Right renal pelvis (tissue), 4 donors: ENCODE results near the gene GLB1L. TPM values are rescaled to one million over a fixed set of nuclear protein-coding genes. Genes with fewer than 3 reads are reported as not detected.
"Not testable (repeated sequence)": the region's sequence is repeated elsewhere in the genome, so short reads cannot be mapped to it uniquely, and the experiment has no call there.

ENCODE experiments used
- DNase-seq, 4 donors: peaks; one replicate each; pipeline ENCODE4 v3.0.0-alpha.2; 2013; ENCODE audit warnings: low read depth in 4 of 4, low spot score in 3 of 4, missing footprints in 1 of 4
- polyA plus RNA-seq, 4 donors: library from polyadenylated mRNA; unstranded; fragments of 120-200 nt; gene quantifications; one replicate each; pipeline ENCODE4 v1.2.1, GENCODE V29; 2013; ENCODE audit not compliant: insufficient read length in 4 of 4

GLB1L gene
- polyA plus RNA-seq, 4 donors: 21.3 to 28.2 (median 24.2) TPM

DNA sequence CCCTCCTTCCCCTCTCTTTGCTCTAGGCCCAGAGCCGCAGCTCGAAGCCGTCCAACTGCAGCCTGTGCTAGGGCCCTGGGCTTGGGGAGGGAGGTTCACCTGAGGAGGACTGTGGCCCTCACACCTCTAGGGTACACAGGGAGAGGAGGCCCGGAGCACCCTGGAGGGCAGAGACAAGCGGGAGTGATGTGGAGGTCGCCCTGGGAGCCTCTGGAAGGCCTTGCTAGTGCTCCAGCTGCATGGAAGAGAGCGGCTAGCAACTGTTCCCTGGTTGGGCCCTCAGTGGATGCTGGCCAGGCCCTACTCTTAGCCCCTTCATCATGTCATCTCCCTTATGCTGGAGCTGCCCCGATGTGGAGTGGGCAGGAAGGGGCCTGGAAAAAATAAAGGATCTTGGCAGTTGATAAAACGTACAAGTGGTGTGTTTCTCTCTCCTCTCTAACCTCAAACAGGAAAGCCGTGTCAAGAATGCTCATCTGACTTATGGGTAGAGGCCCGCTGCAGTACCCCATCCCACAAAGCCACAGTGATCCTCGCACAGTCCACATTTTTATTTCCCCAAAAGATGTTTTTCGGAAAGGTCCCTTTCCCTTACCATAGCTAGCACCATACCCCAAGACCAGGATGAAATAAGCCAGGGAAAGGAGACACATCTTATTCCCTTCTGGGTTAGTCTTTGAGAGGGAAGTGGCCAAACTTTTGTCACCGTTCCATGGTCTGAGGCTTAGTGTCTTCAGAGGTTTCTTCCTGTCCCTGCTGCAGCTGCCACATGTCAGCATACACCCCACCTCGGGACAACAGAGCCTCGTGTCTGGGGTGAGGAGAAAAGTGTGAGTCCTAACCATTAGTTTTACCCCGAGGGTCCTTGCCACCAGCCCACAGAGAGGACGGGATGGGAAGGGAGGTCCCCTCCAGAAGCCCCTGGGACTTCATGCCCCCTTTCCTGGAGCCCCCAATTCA lies 35.7 kb downstream of the GLB1L start:
- DNase-seq: no peak

DNA sequence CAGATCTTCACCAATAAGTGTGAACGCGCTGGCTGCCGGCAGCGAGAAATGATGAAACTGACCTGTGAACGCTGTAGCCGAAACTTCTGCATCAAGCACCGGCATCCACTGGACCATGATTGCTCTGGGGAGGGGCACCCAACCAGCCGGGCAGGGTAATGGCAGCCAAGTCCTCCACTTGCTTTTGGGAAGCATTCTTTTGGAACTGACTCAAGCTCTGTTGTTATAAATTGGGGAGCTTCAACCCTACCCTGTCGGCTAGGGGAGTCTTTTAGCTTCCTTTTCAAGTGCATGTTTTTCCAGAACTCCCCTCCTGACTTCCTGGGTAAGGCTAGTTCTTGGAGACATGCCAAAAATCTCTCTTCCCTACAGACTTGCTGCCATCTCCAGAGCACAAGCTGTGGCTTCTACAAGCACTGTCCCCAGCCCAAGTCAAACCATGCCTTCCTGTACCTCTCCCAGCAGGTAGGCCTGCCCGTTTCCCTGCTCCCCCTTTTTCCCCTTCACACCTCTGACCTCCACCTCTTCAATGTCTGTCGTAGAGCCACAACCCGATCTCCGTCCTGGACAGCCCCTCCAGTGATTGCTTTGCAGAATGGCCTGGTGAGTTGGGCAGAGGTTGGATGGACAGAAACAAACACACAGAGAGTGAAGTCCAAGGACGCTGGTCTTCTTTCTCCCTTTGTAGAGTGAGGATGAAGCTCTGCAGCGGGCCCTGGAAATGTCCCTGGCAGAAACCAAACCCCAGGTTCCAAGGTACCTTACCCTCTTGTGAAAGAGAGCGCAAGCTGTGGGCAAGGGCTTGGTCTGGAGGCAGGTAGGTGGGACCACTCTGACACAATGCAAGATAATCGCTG lies 37.1 kb downstream of the GLB1L start:
- no peak for DNase-seq

GRCh38 chr2:219207134-219207883 lies 37.9 kb downstream of the GLB1L start:
- DNase-seq: no peak

DNA sequence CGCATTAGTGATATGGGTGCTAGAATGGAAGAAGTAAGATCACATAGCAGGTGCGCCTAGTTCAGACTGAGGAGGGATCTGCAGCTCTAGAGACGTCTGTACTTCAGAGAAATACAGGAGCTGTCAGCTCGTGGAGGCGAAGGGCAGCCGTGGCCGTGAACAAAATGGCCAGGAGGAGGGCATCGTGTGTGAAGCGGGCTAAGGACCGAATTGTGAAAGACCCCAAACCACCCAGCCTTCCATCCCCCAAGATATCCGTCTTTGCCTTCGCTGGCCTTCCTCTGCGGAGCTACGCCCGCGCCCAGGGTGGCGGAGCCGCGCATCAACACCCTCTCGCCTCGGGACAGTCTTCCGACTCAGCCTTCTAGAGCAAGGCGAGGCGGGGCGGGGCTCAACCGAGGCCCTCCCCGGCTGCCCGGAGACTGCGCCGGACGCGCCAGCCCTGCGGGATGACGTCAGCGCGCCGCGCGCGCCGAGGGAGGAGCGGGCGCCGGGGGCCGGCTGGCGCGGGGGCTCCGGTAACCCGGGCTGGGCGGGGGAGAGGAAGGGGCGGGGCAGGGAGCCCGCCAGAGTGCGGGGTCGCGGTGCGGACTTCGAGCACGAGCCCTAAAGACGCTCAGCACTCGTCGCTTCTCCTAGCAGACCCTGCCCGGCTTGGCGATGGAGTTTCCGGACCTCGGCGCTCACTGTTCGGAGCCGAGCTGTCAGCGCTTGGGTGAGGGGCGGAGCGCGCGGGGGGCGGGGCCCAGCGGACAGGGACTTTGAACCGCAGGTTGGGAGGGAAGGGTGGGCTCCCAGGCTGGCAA lies 38.7 kb downstream of the GLB1L start, which contains the start of gene ZFAND2B:
Gene ZFAND2B (plus strand): TSS at position 455 of the 806 bp plus-strand sequence. CDS start 206 bp downstream, at position 661.
- DNase-seq: peak; percentile 91 to 94 (median 93)

- no peak for DNase-seq
These were observed 39.3 kb downstream of the GLB1L start for GRCh38 chr2:219205981-219206327.

DNA sequence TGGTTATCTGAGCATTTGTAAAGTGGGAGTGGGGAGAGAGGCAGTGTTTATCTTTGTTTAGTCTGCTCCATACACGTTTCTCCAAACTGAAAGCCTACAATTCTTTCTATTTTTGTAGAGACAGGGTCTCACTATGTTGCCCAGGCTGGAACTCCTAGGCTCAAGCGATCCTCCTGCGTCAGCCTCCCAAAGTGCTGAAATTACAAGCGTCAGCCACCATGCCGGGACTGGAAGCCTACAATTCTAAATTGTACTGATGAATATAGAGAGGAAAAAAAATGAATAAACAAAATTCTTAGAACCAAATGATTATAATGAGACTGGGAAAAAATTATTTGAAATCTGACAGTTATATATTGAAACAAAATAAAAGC lies 40.1 kb downstream of the GLB1L start:
- DNase-seq: no peak

DNA sequence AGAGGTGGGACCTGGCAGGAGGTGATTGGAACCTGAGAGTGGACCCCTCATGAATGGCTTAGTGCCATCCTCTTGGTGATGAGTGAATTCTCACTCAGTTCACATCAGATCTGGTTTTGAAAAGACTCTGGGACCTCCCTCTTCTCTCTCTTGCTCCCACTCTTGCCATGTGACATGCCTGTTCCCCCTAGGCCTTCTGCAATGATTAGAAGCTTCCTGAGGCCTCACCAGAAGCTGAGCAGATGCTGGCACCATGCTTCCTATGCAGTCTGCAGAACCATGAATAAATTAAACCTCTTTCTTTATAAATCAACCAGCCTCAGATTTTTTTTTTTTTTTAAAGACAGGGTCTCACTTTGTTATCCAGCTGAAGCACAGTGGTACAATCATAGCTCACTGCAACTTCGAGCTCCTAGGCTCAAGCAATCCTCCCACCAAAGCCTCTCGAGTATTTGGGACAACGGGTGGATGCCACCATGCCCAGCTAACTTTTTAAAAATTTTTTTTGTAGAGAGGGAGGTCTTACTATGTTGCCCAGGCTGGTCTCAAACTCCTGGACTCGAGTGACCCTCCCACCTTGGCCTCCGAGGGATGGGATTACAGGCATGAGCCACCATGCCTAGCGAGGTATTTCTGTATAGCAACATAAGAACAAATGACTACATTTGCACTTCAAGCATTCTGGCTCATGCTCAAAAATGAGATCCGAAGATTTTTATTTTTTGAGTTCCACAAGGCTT lies 40.6 kb downstream of the GLB1L start:
- no peak for DNase-seq

GRCh38 chr2:219201331-219201730 lies 43.9 kb downstream of the GLB1L start:
- DNase-seq: not testable (repeated sequence)

GRCh38 chr2:219200502-219201326 lies 44.5 kb downstream of the GLB1L start:
- not testable (repeated sequence) for DNase-seq

DNA sequence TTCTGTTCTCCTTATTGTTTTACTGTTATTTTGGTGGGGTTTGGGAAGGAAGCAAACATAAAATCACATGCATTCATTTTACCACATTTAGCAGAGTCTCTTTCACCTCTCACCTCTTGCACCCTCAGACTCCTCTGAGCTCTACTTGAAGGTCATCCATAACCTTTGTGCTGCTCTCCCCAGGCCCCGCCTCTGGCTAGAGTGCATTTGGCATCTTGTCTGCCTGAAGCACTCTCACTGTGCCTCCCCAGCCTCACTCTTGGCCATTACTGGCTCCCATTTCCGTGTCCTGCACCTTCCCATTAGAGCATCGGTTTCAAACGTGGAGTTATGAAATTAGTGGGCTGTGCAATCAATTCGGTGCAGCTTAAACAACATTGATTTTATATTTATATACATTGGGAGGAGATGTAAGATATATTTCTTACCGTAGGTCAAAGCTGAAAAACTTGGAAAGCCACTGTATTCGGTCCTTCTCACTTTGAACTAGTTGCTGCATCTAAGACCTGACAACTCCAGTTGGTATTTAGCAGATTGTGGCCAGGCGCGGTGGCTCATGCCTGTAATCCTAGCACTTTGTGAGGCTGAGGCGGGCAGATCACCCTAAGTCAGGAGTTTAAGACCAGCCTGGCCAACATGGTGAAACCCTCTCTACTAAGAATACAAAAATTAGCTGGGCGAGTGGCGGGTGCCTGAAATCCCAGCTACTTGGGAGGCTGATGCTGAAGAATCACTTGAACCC lies 45.6 kb downstream of the GLB1L start:
- no peak for DNase-seq

DNA sequence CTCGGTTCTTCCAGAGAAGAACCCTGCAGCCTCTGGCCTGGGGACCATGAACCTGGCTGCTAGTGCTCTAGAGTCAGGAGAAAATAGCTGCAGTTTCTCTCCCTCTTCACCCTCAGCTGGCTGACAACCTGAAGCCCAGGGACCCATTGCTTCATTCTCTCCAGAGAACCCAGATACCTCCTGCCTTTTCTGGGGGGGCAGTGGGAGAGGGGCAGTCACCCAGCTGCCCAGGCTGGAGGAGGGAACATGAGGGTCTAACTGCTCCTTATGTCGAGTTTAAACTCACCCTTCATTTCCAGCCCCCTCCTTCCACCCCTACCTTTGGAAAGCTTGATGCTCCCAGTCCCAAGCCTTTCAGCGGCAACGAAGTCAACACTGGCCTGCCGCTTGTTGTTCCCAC lies 46.3 kb downstream of the GLB1L start:
- no peak for DNase-seq

- no peak for DNase-seq
These were observed 47.9 kb downstream of the GLB1L start for GRCh38 chr2:219197388-219197787.

DNA sequence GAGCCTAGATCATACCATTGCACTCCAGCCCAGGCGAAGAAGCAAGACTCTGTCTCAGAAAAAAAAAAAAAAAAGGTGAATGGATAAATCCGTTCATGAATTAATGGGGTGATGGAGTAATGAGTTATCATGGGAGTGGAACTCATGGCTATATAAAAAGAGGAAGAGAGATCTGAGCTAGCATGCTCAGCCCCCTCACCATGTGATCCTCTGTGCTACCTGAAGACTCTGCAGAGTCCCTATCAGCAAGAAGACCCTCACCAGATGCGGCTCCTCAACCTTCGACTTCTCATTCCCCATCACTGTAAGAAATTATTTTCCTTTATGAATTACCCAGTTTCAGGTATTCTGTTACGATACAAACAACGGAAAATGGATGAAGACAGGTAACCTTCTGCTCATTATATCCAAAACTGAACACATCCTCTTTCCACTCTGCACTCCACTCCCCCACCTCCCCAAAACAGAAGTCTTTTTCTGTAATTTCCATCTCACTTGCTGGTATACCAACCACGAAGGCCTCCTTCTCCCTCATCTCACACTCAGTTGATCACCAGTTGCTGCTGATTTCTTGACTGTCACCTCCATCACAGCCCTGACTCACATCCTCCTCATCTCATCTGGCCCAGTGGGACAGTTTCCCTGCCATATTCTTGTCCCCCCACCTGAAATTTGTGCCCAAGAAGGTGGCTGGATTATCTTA lies 58.3 kb downstream of the GLB1L start:
- no peak for DNase-seq
